NOMO-1 (cell line): ENCODE measurements around the gene DPPA3.

ENCODE experiments used
- DNase-seq, 2 experiments: peaks; one replicate each; lab custom pipeline; 2025; ENCODE audit not compliant: unreplicated experiment in 2 of 2; lab: John Stamatoyannopoulos, UW

DPPA3 gene

GRCh38 chr12:7711133-7711532, at the start of gene DPPA3:
TSS of gene DPPA3 (plus strand) at chr12:7711433. CDS start at chr12:7711571, 138 bp downstream.
- DNase-seq = no peak

- DNase-seq = no peak
Measured at GRCh38 chr12:7661741-7662140, 49.5 kb upstream of the DPPA3 start.

GRCh38 chr12:7666595-7666994, 44.6 kb upstream of the DPPA3 start:
- DNase-seq = no peak

- peak; percentile 57 to 69 for DNase-seq
Measured at GRCh38 chr12:7667125-7667524, 44.1 kb upstream of the DPPA3 start.

- DNase-seq = no peak
Measured at GRCh38 chr12:7668171-7668570, 43.1 kb upstream of the DPPA3 start.

- peak; percentile 87 to 93 for DNase-seq
Measured at GRCh38 chr12:7675455-7675854, 35.8 kb upstream of the DPPA3 start.

- DNase-seq = peak; percentile 73 to 88
Measured at GRCh38 chr12:7677432-7677888, 33.8 kb upstream of the DPPA3 start.

GRCh38 chr12:7678744-7679143, 32.5 kb upstream of the DPPA3 start:
- peak in 1 of 2 experiments; percentile 16 for DNase-seq

GRCh38 chr12:7679251-7680045, 31.8 kb upstream of the DPPA3 start:
- no peak for DNase-seq

GRCh38 chr12:7681535-7681934, 29.7 kb upstream of the DPPA3 start:
- no peak for DNase-seq

- peak; percentile 26 to 58 for DNase-seq
Measured at GRCh38 chr12:7693793-7694192, 17.4 kb upstream of the DPPA3 start.

GRCh38 chr12:7694556-7695236, 16.5 kb upstream of the DPPA3 start:
- no peak for DNase-seq

GRCh38 chr12:7695237-7695560, 16.0 kb upstream of the DPPA3 start:
- DNase-seq = no peak

GRCh38 chr12:7695566-7696197, 15.6 kb upstream of the DPPA3 start, which contains the start of gene GDF3:
TSS of gene GDF3 (minus strand) at chr12:7695775. CDS start at chr12:7695728, 47 bp downstream.
- no peak for DNase-seq

GRCh38 chr12:7705846-7706245, 5.4 kb upstream of the DPPA3 start:
- no peak for DNase-seq

- no peak for DNase-seq
Measured at GRCh38 chr12:7709969-7710675, 1.1 kb upstream of the DPPA3 start.

- DNase-seq = no peak
Measured at GRCh38 chr12:7712841-7713442, 1.7 kb downstream of the DPPA3 start.

- peak; percentile 50 to 68 for DNase-seq
Measured at GRCh38 chr12:7716381-7716780, 5.1 kb downstream of the DPPA3 start.

- peak; percentile 12 to 39 for DNase-seq
Measured at GRCh38 chr12:7719946-7720730, 8.9 kb downstream of the DPPA3 start.

GRCh38 chr12:7723926-7724325, 12.7 kb downstream of the DPPA3 start:
- DNase-seq = no peak
